Esophagus (tissue), 2 donors: Measurements from ENCODE around the gene WDR53. TPM values are rescaled to one million over a fixed set of nuclear protein-coding genes. Genes with fewer than 3 reads are reported as not detected.
"Not testable (repeated sequence)": the region's sequence is repeated elsewhere in the genome, so short reads cannot be mapped to it uniquely, and the experiment has no call there.

Source experiments
- H3K27ac ChIP-seq, 2 donors: one replicate each; pipeline ENCODE4 v1.5.1; 2013; ENCODE audit warnings: low read depth in 2 of 2, mild to moderate bottlenecking in 2 of 2, inconsistent platforms in 1 of 2, low read length in 1 of 2, moderate library complexity in 1 of 2
- H3K27me3 ChIP-seq, 2 donors: one replicate each; pipeline ENCODE4 v1.6.1; 2013; ENCODE audit warnings: low read length in 2 of 2, control low read depth in 1 of 2, mild to moderate bottlenecking in 1 of 2; ENCODE audit not compliant: insufficient read depth in 2 of 2, control insufficient read depth in 1 of 2
- H3K36me3 ChIP-seq, 2 donors: one replicate each; pipeline ENCODE4 v1.6.1; 2013; ENCODE audit warnings: low read length in 1 of 2; ENCODE audit not compliant: control insufficient read depth in 2 of 2, insufficient read depth in 2 of 2
- H3K4me1 ChIP-seq, 2 donors: one replicate each; pipeline ENCODE4 v1.6.1; 2013; ENCODE audit warnings: low read length in 1 of 2; ENCODE audit not compliant: control insufficient read depth in 2 of 2, insufficient read depth in 2 of 2
- H3K4me3 ChIP-seq, 2 donors: one replicate each; pipeline ENCODE4 v1.5.1; 2013; ENCODE audit warnings: low read length in 2 of 2, mild to moderate bottlenecking in 2 of 2, low read depth in 1 of 2, moderate library complexity in 1 of 2
- H3K9me3 ChIP-seq, 2 donors: one replicate each; pipeline ENCODE4 v1.6.1; 2013; ENCODE audit warnings: mild to moderate bottlenecking in 2 of 2, low read depth in 1 of 2, low read length in 1 of 2, moderate library complexity in 1 of 2; ENCODE audit not compliant: control insufficient read depth in 2 of 2, insufficient read depth in 1 of 2
- WGBS, 2 donors: extraction: QIAGEN DNeasy Blood & Tissue Kit; methylation state at CpG; one replicate each; pipeline ENCODE4 v1.1.7; 2013; 5-methylcytosine and 5-hydroxymethylcytosine counted together
- polyA plus RNA-seq, 2 donors: library from polyadenylated mRNA; stranded (reverse); fragments of 200-250 nt; gene quantifications; one replicate each; pipeline ENCODE4 v1.2.3, GENCODE V29; 2013
- donor health status: healthy with polysubstance abuse.
- donor health status: Bipolar disorder and iron deficiency.

WDR53 gene
- polyA plus RNA-seq, 2 donors: 8.6 to 14.6 TPM

- H3K9me3 ChIP-seq: no peaks in the 10 kb centered on the region
- WGBS, 2 donors: 0 to 1% methylated on average over 36 to 44 of the region's 44 CpGs
- no peaks in the 10 kb centered on the region for H3K27me3 ChIP-seq
- peak overlapping the region; percentile 93 to 96 for H3K27ac ChIP-seq
- H3K4me3 ChIP-seq: peak overlapping the region; percentile 72 to 97
- H3K36me3 ChIP-seq: no peaks in the 10 kb centered on the region
- peaks cover 0 to 3% of the 10 kb centered on the region in 2 donors for H3K4me1 ChIP-seq
Measured at GRCh38 chr3:196569003-196569516, 706 bp upstream of the WDR53 start.

- Histone ChIP-seq H3K4me1 (peaks cover 0 to 3% of the 10 kb centered on the region in 2 donors), H3K27ac (no peak overlapping the region), H3K27me3 (no peaks in the 10 kb centered on the region), H3K4me3 (no peak overlapping the region), H3K9me3 (no peaks in the 10 kb centered on the region), H3K36me3 (peaks cover 0 to 2% of the 10 kb centered on the region in 2 donors)
- WGBS, 2 donors: 76 to 80% methylated on average over 9 of the region's 9 CpGs
Measured at GRCh38 chr3:196563721-196564225, 4.6 kb downstream of the WDR53 start.

GRCh38 chr3:196559826-196560225 lies 8.5 kb downstream of the WDR53 start:
- Histone ChIP-seq H3K36me3 (peaks cover 0 to 2% of the 10 kb centered on the region in 2 donors), H3K27me3 (no peaks in the 10 kb centered on the region), H3K4me1 (no peaks in the 10 kb centered on the region), H3K4me3 (no peak overlapping the region), H3K27ac (no peak overlapping the region), H3K9me3 (no peaks in the 10 kb centered on the region)
- 35 to 40% methylated on average over 3 of the region's 3 CpGs for WGBS, 2 donors

- no peak overlapping the region for H3K27ac ChIP-seq
- no peaks in the 10 kb centered on the region for H3K9me3 ChIP-seq
- no peaks in the 10 kb centered on the region for H3K27me3 ChIP-seq
- no peaks in the 10 kb centered on the region for H3K4me1 ChIP-seq
- H3K36me3 ChIP-seq: peaks cover 0 to 2% of the 10 kb centered on the region in 2 donors
- H3K4me3 ChIP-seq: no peak overlapping the region
Measured at GRCh38 chr3:196558476-196558875, 9.9 kb downstream of the WDR53 start.

GRCh38 chr3:196557236-196557635 lies 11.1 kb downstream of the WDR53 start:
- no peaks in the 10 kb centered on the region for H3K4me1 ChIP-seq
- no peak overlapping the region for H3K27ac ChIP-seq
- peaks cover 0 to 2% of the 10 kb centered on the region in 2 donors for H3K36me3 ChIP-seq
- no peak overlapping the region for H3K4me3 ChIP-seq
- H3K9me3 ChIP-seq: no peaks in the 10 kb centered on the region
- no peaks in the 10 kb centered on the region for H3K27me3 ChIP-seq
- WGBS, 2 donors: 87 to 88% methylated on average over 5 of the region's 5 CpGs

DNA sequence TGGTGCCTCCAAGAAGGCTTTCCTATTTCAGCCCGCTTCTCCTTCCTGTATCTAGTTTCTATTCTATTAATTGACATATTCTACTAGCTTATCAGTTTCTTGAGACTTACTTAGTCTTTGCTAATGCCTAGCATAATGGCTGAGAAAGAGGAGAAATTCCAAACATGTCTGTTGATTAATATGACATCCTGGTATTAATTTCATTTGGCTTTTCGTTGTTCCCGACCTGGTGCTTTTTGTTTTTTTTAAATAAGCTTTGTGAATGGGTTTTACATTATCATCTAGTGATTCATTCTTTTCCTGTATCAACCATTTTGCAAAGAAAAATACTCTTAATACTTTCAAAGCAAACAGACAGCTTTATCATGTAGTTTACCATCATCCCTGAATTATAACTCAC lies 13.1 kb downstream of the WDR53 start:
- no peaks in the 10 kb centered on the region for H3K36me3 ChIP-seq
- H3K9me3 ChIP-seq: no peaks in the 10 kb centered on the region
- H3K27ac ChIP-seq: no peak overlapping the region
- no peak overlapping the region for H3K4me3 ChIP-seq
- H3K4me1 ChIP-seq: no peaks in the 10 kb centered on the region
- no peaks in the 10 kb centered on the region for H3K27me3 ChIP-seq
- 82 to 84% methylated on average over 3 of the region's 3 CpGs for WGBS, 2 donors

GRCh38 chr3:196554205-196554604 lies 14.1 kb downstream of the WDR53 start:
- peaks cover 0 to 2% of the 10 kb centered on the region in 2 donors for H3K9me3 ChIP-seq
- H3K36me3 ChIP-seq: no peaks in the 10 kb centered on the region
- no peak overlapping the region for H3K4me3 ChIP-seq
- H3K4me1 ChIP-seq: no peaks in the 10 kb centered on the region
- WGBS, 2 donors: 71 to 85% methylated on average over 3 of the region's 3 CpGs
- H3K27ac ChIP-seq: no peak overlapping the region
- H3K27me3 ChIP-seq: no peaks in the 10 kb centered on the region

- no peaks in the 10 kb centered on the region for H3K4me1 ChIP-seq
- no peak overlapping the region for H3K4me3 ChIP-seq
- H3K36me3 ChIP-seq: no peaks in the 10 kb centered on the region
- H3K27ac ChIP-seq: no peak overlapping the region
- H3K27me3 ChIP-seq: no peaks in the 10 kb centered on the region
- peaks cover 0 to 2% of the 10 kb centered on the region in 2 donors for H3K9me3 ChIP-seq
- 94 to 95% methylated on average over 9 of the region's 9 CpGs for WGBS, 2 donors
Measured at GRCh38 chr3:196553551-196553950, 14.8 kb downstream of the WDR53 start.

- Histone ChIP-seq H3K27me3 (no peaks in the 10 kb centered on the region), H3K4me1 (no peaks in the 10 kb centered on the region), H3K9me3 (peaks cover 0 to 2% of the 10 kb centered on the region in 2 donors), H3K36me3 (no peaks in the 10 kb centered on the region), H3K4me3 (no peak overlapping the region), H3K27ac (no peak overlapping the region)
- WGBS, 2 donors: 93 to 96% methylated on average over 5 of the region's 5 CpGs
Measured at GRCh38 chr3:196552253-196552652, 16.1 kb downstream of the WDR53 start.

DNA sequence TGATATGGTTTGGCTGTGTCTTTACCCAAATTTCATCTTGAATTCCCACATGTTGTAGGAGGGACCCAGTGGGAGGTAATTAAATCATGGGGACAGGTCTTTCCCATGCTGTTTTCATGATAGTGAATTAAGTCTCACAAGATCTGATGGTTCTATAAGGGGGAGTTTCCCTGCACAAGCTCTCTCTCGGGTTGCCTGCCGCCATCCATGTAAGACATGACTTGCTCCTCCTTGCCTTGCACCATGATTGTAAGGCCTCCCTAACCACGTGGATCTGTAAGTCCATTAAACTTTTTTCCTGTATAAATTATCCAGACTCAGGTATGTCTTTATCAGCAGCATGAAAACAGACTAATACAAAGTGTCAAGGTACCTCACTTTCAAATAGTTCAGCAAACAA lies 18.2 kb downstream of the WDR53 start:
- WGBS, 2 donors: 81 to 83% methylated on average over 3 of the region's 3 CpGs
- not testable (repeated sequence) for H3K27me3 ChIP-seq, H3K36me3 ChIP-seq, H3K4me1 ChIP-seq, H3K27ac ChIP-seq, H3K9me3 ChIP-seq, H3K4me3 ChIP-seq
